AG08396 (cell line): ENCODE results near the gene SETD4.

Source experiments
- DNase-seq: peaks from one replicate; pipeline ENCODE4 v3.0.0; 2012; ENCODE audit warnings: low spot score, mixed read lengths

SETD4 gene

DNA sequence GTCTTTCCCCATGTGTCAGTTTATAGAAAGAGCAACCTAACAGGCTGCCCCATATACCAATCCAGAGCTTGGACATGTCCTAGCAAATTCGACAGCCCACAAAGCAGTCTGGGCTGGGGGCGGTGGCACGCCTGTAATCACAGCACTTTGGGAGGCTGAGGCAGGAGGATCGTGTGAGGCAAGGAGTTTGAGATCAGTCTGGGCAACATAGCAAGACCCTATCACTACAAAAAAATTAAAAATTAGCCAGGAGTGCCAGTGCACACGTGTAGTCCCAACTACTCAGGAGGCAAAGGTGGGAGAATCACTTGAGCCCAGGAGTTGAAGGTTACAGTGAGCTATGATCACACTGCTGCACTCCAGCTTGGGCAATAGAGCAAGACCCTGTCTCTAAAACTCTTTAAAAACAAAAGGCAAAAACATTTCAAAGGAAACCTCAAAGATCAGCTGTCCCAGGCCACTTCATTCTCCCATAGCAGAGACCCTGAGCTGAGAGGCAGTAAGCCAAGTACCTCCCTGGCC, 54.4 kb downstream of the SETD4 start:
- no peak for DNase-seq

DNA sequence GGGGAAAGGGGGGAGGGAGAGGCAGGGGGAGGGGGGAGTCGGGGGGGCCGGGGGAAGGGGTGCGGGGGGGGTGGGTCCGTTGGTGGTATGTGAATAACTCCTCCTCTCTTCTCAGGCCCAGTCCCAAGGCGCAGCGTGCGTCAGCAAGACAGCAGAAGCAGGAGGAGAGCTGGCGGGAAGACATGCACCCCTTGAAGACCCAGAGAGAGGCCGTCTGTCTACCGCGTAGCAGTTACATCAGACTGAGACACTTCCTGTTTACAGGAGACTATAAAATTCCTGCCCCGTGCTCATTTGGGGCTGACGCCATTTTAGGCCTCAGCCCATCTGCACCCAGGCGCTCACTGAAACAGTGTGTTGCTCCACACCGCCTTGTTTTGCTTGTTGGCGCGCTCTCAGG, 55.3 kb downstream of the SETD4 start:
- DNase-seq: peak; percentile 69

DNA sequence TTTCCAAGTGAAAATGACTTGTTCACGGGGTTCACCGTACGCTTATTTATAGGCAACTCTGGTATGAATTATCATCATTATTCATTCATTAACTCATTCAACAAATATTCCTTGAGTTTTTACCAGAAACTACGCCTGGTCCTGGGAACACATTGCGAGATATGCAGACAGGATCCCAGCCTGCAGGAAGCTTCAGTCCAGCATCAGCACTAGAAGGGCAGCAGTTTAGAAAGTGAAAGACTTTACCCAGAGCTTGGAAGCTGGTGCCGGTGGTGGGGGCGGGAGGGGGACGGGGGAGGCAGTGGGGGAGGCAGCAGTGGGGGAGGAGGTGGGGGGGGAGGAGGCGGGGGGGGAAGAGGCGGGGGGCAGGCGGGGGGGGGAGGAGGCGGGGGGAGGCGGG, 55.9 kb downstream of the SETD4 start:
- DNase-seq: peak; percentile 77

DNA sequence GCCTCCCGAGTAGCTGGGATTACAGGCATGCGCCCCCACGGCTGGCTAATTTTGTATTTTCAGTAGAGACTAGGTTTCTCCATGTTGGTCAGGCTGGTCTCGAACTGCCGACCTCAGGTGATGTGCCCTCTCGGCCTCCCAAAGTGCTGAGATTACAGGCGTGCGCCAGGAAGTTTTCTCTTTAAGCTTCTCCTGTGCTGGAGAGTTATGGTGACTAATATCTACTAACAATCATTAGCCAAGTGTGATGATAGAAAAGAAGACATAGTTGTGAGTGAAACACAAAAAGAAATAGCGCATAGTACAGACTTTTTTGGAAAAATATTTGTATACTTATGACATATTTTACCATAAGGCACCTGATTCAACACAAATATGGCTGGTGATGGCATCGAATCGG, 56.5 kb downstream of the SETD4 start:
- DNase-seq: no peak

DNA sequence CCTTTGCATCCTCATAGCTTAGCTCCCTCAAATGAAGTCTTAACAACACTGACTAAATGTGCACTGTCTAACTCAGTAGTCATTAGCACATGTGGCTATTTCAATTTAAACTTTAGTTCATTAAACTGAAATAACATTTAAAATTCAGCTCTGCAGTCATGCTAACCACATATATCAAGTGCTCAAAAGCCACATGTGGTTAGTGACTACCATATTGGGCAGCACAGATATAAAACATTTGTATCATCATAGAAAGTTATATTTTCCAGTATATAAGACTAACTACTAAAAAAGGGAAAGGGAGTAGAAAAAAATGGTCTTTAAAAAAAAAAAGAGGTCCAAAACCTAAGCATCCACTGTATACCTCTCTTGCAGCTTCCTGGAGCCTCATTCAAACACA, 64.1 kb downstream of the SETD4 start:
- DNase-seq: no peak

DNA sequence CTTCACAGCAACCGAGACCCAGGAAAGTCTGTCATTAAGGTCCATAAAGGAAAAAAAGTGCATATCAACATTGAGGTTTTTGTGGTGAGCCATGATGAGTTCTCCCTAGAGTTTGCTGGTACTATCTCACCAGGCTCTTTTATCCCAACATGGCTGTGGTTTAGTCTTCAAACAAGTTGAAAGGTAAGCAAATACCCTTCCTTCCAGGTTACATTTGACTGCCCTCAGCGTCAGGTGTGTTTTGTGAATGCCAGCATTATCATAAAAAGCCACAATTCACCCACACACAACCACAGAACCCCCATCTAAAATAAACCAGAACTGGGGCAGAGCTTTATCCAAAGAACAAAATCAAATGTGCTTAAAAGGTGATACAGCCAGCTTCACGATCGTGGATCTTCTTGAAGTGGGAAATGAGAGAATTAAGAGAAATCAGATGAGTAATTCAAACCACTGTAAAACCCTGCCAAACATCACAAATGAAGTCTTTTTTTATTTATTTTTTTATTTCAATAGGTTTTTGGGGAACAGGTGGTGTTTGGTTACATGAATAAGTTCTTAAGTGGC, 64.7 kb downstream of the SETD4 start:
- DNase-seq: no peak

DNA sequence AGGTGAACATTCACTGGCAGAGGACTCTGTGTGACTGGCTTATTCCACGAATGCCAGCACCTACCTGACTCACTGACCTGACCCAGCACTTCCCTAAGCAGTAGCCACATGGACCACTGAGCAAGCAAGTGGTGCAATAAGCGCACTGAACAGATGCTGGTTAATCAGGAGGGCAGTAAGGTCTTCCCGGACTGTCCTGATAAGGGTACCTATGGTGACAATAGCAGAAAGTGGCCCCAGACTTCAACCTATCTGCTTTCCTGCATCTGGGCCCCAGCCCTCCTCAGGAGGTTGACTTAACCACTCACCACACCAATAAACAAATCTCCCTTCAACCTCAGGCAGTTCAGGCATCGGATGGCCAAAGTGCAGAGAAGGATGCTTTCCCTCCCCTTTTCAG, 65.7 kb downstream of the SETD4 start:
- no peak for DNase-seq

DNA sequence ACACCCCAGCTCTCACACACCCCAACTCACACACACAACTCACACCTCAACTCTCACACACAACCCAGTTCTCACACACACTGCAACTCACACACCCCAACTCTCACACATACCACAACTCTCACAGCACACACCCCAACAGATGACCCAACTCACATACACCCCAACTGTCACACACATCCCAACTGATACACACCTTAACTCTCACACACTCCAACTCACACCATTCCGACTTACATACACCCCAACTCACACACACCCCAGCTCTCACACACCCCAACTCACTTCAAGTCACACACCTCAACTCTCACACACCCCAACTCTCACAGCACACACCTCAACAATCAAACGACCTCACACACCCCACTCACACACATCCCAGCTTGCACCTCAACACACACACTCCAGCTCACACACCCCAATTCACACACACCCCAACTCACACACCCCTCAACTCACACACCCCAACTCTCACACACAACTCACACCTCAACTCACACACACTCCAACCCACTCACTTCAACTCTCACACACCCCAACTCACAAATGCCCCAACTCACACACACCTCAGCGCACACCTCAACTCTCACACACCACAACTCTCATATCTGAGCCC, 66.3 kb downstream of the SETD4 start:
- no peak for DNase-seq

DNA sequence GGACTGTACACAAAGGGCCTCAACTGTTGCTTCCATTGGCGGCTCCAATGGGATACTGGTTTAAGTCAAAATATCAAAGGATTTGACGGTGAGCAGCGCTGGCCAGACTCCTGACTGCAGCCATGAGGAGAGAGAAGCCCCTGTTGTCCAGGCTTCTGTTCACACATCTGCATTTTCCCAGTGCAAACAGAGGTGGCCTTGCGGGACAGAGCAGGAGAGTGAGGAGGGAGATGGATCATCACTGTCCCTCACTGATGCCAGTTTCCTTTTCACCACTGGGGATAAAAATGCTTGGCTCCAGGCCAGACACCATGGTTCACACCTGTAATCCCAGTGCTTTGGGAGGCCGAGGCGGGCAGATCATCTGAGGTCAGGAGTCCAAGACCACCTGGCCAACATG, 69.2 kb downstream of the SETD4 start:
- no peak for DNase-seq

DNA sequence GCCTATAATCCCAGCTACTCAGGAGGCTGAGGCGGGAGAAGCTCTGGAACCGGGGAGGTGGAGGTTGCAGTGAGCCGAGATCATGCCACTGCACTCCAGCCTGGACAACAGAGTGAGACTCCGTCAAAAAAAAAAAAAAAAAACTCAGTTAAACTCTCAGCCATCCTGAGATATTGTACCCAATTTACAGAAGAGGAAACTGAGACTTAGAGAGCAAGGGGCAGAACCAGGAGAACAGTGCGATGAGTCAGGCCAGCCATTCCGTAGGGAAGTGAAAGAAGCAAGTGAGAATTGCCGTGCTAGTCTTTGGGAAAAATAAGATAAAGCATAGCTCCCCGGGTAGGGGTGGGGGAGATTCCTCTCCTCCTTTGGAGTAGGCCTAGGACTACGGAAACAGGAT, 69.7 kb downstream of the SETD4 start:
- no peak for DNase-seq

DNA sequence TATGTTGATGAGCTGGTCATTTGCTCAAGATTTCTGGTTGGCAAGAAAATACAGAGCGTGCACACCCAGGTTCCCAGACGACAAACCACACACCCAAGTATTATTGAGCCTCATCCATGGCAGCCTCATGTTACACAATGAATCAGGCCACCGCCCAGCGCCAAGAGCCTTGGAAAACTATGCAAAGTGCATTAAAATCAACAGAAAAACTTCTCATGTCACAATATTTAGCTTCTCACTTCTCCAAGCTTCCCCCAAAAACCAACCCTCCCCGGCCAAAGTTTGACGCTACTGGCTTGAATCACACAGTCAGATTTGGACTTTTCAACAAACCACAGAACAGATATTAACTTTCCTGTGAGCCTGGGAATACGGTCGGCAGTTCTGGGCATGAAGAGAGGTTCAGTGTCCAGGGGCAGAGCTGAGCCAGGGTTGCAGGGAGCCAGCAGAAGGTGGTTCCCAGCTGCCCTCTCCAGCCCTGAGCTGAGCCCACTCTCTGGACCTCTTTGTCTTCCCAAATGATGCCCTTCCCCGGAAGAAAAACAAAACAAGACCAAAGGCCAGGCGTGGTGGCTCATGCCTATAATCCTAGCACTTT, 71.1 kb downstream of the SETD4 start:
- peak; percentile 54 for DNase-seq

DNA sequence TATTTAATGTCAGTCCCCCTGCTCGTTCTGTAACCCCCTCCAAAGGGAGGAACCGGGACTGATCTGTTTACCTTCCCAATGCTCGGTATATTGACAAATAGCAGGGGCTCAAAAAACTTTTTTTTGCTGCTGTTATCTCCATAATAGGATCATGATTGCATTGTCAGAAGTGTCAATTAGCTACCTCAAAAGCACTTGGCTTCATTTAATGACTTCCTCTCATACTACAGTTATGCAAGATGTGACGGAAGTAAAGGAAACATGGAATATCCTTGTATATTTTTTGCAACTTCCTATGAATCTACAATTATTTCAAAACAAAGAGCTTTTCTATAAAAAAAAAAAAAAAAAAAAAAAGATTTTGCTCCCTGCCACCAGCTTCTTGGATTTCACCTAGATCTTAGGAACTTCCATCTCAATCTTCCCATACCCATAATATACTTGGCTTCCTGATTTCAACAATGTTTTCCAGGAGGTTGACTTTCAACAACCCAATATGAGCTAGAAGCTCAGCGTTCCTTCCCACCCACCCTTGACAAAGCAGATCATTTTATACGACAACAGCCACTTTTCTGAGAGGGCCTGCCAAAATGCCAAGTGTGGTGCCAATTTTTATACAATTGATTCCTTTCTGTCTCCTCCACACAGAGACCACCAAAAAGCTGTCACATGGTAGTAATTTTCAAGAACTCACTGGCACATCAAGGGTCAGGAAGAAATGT, 71.7 kb downstream of the SETD4 start:
- DNase-seq: no peak

DNA sequence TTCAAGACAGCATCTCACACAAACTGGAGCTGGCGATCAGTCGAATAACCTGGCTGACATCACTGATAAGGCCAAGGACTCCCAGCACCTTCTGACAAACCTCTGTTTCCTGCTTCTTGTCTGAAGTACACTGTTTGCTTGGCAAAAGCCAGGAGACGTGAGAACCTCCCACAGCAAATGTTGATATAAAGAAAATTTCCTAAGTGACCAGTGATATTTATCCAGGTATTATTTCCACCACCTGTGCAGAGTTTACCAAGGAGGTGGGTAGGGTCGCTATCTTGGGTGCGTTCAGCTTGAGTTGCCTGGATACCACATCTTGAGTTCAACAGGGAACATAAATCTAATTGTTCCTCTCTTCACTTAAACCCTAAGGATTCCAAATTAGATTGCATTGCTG, 72.9 kb downstream of the SETD4 start:
- DNase-seq: no peak

DNA sequence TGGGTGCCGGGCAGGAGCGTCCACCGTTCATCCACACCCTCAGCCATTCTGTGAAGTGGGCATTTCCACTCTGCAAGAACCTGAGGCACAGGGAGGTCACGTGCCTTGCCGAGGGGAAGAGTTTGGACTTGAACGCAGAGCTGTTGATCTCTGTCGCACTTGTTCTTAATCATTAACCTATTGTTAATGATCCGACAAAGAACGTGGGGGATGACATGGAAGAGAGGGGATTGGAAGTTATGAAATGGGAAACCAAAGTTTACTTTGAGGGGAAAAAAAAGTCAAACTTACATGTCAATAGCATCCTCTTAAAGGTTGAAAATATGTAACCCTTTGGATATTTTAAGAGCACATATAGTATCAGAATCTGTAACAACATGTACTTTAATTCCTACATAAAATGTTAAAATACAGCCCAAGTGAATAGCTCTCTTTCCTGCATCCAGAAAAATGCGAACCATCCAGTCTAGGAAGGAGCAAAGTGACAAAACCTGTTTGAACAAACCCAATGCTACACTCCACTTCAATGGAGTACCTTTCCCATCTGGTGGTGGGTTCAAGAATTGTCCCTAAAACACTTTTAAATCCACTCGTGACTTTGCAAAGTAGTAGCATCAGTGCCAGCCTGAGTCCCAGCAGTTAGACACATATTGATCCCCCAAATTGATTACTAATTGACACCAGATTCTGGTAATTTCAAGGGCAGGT, 75.5 kb downstream of the SETD4 start:
- no peak for DNase-seq
